ENCODE measurements around the gene ARID2.

- TF ChIP-seq CTCF (conservative IDR thresholded peaks at IDR 0.05; ENCODE audit: low read depth in 2 of 2) (no peak), REST (IDR thresholded peaks at IDR 0.05; ENCODE audit: unreplicated experiment) (no peak), CREB1 (CRISPR knock-in tag; IDR thresholded peaks at IDR 0.05; ENCODE audit: low read depth) (no peak), POLR2AphosphoS5 (IDR thresholded peaks at IDR 0.05; ENCODE audit: low read depth) (no peak), EZH2phosphoT487 (IDR thresholded peaks at IDR 0.05; ENCODE audit: unreplicated experiment) (no peak), EZH2 (IDR thresholded peaks at IDR 0.05; ENCODE audit: low read depth, unreplicated experiment) (no peak), JUNB (IDR thresholded peaks at IDR 0.05; ENCODE audit: unreplicated experiment) (no peak), ZNF331 (CRISPR knock-in tag; IDR thresholded peaks at IDR 0.05; ENCODE audit: low read depth) (no peak), STAT1 (IDR thresholded peaks at IDR 0.05; ENCODE audit: unreplicated experiment) (no peak), ETS1 (IDR thresholded peaks at IDR 0.05) (no peak)
Observed at GRCh38 chr12:45737638-45738037, 8.1 kb downstream of the ARID2 start.
